Measurements from ENCODE around the gene MTR. TPM values are rescaled to one million over a fixed set of nuclear protein-coding genes. Genes with fewer than 3 reads are reported as not detected.

The MTR gene
- total and polyA plus RNA-seq, 2 experiments from 2014 or later: 17.2 to 25.9 TPM

GRCh38 chr1:236872075-236872666 lies 77.1 kb downstream of the MTR start:
- Histone ChIP-seq H3F3A (ENCODE audit: insufficient read depth) (no peaks in the 10 kb centered on the region), H3K27me3 (replicated peaks; ENCODE audit: insufficient read depth) (no peaks in the 10 kb centered on the region), H3K9ac (no peak overlapping the region), H4K20me1 (ENCODE audit: insufficient read depth) (no peaks in the 10 kb centered on the region), H3K9me3 (ENCODE audit: low read depth) (no peaks in the 10 kb centered on the region), H3K9me2 (ENCODE audit: insufficient read depth) (no peaks in the 10 kb centered on the region), H3K27ac (no peak overlapping the region), H3K36me3 (ENCODE audit: low read depth) (peaks cover 32% of the 10 kb centered on the region; the same call in 1 of the 2 replicates), H3K4me3 (no peak overlapping the region), H3K79me2 (ENCODE audit: insufficient read depth) (no peaks in the 10 kb centered on the region), H3K4me1 (ENCODE audit: insufficient read depth) (no peaks in the 10 kb centered on the region), H3K4me2 (ENCODE audit: unreplicated experiment) (no peak overlapping the region), H2AFZ (no peak overlapping the region)
- DNase-seq: no peak
- in situ Hi-C loops (cut with MboI): no loop called here
- TF ChIP-seq EZH2 (IDR thresholded peaks at IDR 0.05; ENCODE audit: insufficient read depth, poor library complexity, severe bottlenecking): no peak
- no peak for TF ChIP-seq EZH2phosphoT487 (IDR thresholded peaks at IDR 0.05; ENCODE audit: insufficient read depth, low read depth)
- WGBS, 2 experiments (ENCODE audit: low coverage in 1 of 2, low lambda C conversion rate in 2 of 2, missing lambda C conversion rate in 2 of 2): 82 to 84% methylated on average over 5 of the region's 5 CpGs

- in situ Hi-C loops (cut with MboI): loop anchor here (25.0 kb wide), 1 partner anchor 764 kb away; no protein-coding TSS in a partner anchor
- no peaks in the 10 kb centered on the region for H3F3A ChIP-seq (ENCODE audit: insufficient read depth)
- no peak overlapping the region for H2AFZ ChIP-seq
- H3K9ac ChIP-seq: no peak overlapping the region
- H3K4me3 ChIP-seq: no peak overlapping the region
- TF ChIP-seq EZH2 (IDR thresholded peaks at IDR 0.05; ENCODE audit: insufficient read depth, poor library complexity, severe bottlenecking) (no peak), EZH2phosphoT487 (IDR thresholded peaks at IDR 0.05; ENCODE audit: insufficient read depth, low read depth) (no peak)
- H3K27ac ChIP-seq: no peak overlapping the region
- H3K36me3 ChIP-seq (ENCODE audit: low read depth): peaks cover 42% of the 10 kb centered on the region; the same call in 1 of the 2 replicates
- 94 to 95% methylated on average over 5 of the region's 5 CpGs for WGBS, 2 experiments (ENCODE audit: low coverage in 1 of 2, low lambda C conversion rate in 2 of 2, missing lambda C conversion rate in 2 of 2)
- no peaks in the 10 kb centered on the region for H3K9me2 ChIP-seq (ENCODE audit: insufficient read depth)
- H3K27me3 ChIP-seq (replicated peaks; ENCODE audit: insufficient read depth): no peaks in the 10 kb centered on the region
- H3K4me2 ChIP-seq (ENCODE audit: unreplicated experiment): no peak overlapping the region
- H3K4me1 ChIP-seq (ENCODE audit: insufficient read depth): no peaks in the 10 kb centered on the region
- DNase-seq: no peak
- H3K79me2 ChIP-seq (ENCODE audit: insufficient read depth): no peaks in the 10 kb centered on the region
- no peaks in the 10 kb centered on the region for H3K9me3 ChIP-seq (ENCODE audit: low read depth)
- H4K20me1 ChIP-seq (ENCODE audit: insufficient read depth): no peaks in the 10 kb centered on the region
Observed at GRCh38 chr1:236875975-236876374, 80.9 kb downstream of the MTR start.

- no peak overlapping the region for H3K27ac ChIP-seq
- no peaks in the 10 kb centered on the region for H3F3A ChIP-seq (ENCODE audit: insufficient read depth)
- peaks cover 39% of the 10 kb centered on the region; the same call in 1 of the 2 replicates for H3K36me3 ChIP-seq (ENCODE audit: low read depth)
- WGBS, 2 experiments (ENCODE audit: low coverage in 1 of 2, low lambda C conversion rate in 2 of 2, missing lambda C conversion rate in 2 of 2): 94 to 97% methylated on average over 2 of the region's 2 CpGs
- no peaks in the 10 kb centered on the region for H3K79me2 ChIP-seq (ENCODE audit: insufficient read depth)
- no peaks in the 10 kb centered on the region for H3K27me3 ChIP-seq (replicated peaks; ENCODE audit: insufficient read depth)
- TF ChIP-seq EZH2 (IDR thresholded peaks at IDR 0.05; ENCODE audit: insufficient read depth, poor library complexity, severe bottlenecking) (no peak), EZH2phosphoT487 (IDR thresholded peaks at IDR 0.05; ENCODE audit: insufficient read depth, low read depth) (no peak)
- DNase-seq: no peak
- no peaks in the 10 kb centered on the region for H3K9me3 ChIP-seq (ENCODE audit: low read depth)
- in situ Hi-C loops (cut with MboI): loop anchor here (25.0 kb wide), 1 partner anchor 765 kb away; no protein-coding TSS in a partner anchor
- H3K4me1 ChIP-seq (ENCODE audit: insufficient read depth): no peaks in the 10 kb centered on the region
- H3K4me2 ChIP-seq (ENCODE audit: unreplicated experiment): no peak overlapping the region
- H2AFZ ChIP-seq: no peak overlapping the region
- H3K4me3 ChIP-seq: no peak overlapping the region
- H4K20me1 ChIP-seq (ENCODE audit: insufficient read depth): no peaks in the 10 kb centered on the region
- H3K9ac ChIP-seq: no peak overlapping the region
- H3K9me2 ChIP-seq (ENCODE audit: insufficient read depth): no peaks in the 10 kb centered on the region
Observed at GRCh38 chr1:236877661-236878060, 82.6 kb downstream of the MTR start.

DNA sequence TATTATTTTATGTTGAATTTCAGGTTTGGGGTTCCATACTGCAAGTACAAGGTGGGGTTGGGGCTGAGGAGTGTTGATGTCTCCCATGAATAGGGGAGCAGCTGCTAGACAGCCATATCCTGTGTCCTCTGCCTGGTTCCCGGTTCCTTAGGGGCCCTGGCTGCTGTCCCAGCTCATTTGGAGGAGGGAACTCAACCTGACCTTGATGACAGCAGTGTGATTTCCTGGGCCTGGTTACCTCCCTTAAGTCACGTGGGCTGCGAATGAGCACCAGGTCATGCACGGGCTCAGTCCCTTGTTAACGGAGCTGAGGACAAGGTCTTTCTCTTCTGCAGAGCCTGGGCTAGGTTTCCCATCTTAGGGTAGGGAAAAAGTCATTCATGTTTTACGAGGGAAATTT lies 85.1 kb downstream of the MTR start:
- peaks cover 22% of the 10 kb centered on the region; the same call in 1 of the 2 replicates for H3K36me3 ChIP-seq (ENCODE audit: low read depth)

More for the DNA sequence above, 85.1 kb downstream of the MTR start:
- Histone ChIP-seq H3K4me3 (no peak overlapping the region), H3K4me2 (ENCODE audit: unreplicated experiment) (no peak overlapping the region), H3K9ac (no peak overlapping the region), H3F3A (ENCODE audit: insufficient read depth) (no peaks in the 10 kb centered on the region), H3K27me3 (replicated peaks; ENCODE audit: insufficient read depth) (no peaks in the 10 kb centered on the region), H4K20me1 (ENCODE audit: insufficient read depth) (no peaks in the 10 kb centered on the region), H3K79me2 (ENCODE audit: insufficient read depth) (no peaks in the 10 kb centered on the region), H3K27ac (no peak overlapping the region), H3K4me1 (ENCODE audit: insufficient read depth) (no peaks in the 10 kb centered on the region), H2AFZ (no peak overlapping the region), H3K9me3 (ENCODE audit: low read depth) (no peaks in the 10 kb centered on the region), H3K9me2 (ENCODE audit: insufficient read depth) (no peaks in the 10 kb centered on the region)
- in situ Hi-C loops (cut with MboI): loop anchor here (25.0 kb wide), 1 partner anchor 768 kb away; no protein-coding TSS in a partner anchor
- 84 to 86% methylated on average over 6 of the region's 6 CpGs for WGBS, 2 experiments (ENCODE audit: low coverage in 1 of 2, low lambda C conversion rate in 2 of 2, missing lambda C conversion rate in 2 of 2)
- TF ChIP-seq EZH2 (IDR thresholded peaks at IDR 0.05; ENCODE audit: insufficient read depth, poor library complexity, severe bottlenecking) (no peak), EZH2phosphoT487 (IDR thresholded peaks at IDR 0.05; ENCODE audit: insufficient read depth, low read depth) (no peak)
- no peak for DNase-seq
